ENCODE data around the gene CDX1. TPM values are rescaled to one million over a fixed set of nuclear protein-coding genes. Genes with fewer than 3 reads are reported as not detected.

CDX1 gene
- total and polyA plus RNA-seq, 2 of the 8 experiments (the other 6 are each of a cell fraction or from before 2014, with no cell fraction given) = not detected

DNA sequence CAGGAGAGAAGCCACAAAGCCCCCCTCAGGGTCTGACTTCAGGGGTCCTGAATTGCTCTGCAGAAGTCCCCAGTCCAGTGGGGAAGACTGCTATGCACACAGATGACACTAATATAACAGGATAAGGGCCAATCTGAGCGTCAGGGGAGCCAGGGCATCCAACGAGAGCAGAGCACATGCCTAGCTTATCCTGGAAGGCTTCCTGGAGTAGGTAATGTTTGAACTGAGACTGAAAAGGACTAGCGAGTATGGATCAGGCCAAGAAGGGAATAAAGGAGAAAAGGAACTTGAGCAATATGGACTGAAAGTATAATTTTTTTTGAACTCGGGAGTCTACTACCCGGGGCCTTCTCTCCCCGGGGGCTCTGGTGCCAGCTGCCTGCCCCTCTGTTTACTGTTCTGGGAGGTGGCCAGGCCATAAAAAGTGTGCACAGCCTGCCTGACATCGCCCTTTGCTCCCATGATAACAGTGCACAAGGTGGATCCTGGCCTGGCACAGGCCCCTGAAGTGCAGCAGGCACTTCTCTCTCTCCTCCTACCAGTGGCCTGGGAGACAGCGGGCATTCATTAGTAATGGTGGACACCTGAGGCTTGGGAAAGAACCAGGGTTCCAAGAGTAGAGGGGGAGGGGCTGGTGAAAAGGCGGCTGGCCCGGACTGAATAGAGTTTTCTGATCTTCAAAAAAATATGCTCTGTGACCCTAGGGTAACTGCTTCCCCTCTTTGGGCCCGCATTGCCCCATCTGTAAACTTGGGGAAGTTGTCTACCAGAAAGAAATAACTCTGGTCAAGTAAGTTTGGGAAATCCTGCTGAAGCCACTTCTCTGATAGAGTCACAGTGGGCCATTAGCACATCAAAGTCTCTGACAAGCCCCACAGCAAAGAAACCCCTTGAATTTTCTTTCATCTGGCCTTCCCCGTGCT, 18.7 kb downstream of the CDX1 start:
- Histone ChIP-seq H3K23me2 (ENCODE audit: low read depth, low read length) (peaks cover 4% of the 10 kb centered on the region; the same call in 1 of the 2 replicates), H3K9ac (replicated peaks in 1 of 4; ENCODE audit: extremely low read depth in 1 of 4, low read depth in 3 of 4, low read length in 3 of 4) (no peak overlapping the region), H2BK5ac (ENCODE audit: low read depth, low read length) (no peak overlapping the region), H3K56ac (replicated peaks; ENCODE audit: insufficient read length, low read depth, low read length) (no peak overlapping the region), H3K27ac (ENCODE audit: low read depth, low read length) (no peak overlapping the region), H3K4me1 (replicated peaks in 1 of 4; ENCODE audit: control insufficient read depth in 3 of 4, insufficient read depth in 4 of 4, low read length in 3 of 4) (peaks cover 0 to 19% (median 5%) of the 10 kb centered on the region in 4 experiments; a peak in 6 of 7 replicates), H3K4ac (replicated peaks; ENCODE audit: insufficient read length, low read depth, low read length) (no peak overlapping the region), H2AK5ac (ENCODE audit: low read depth, low read length) (no peak overlapping the region), H4K91ac (replicated peaks; ENCODE audit: insufficient read length, low read length) (no peak overlapping the region), H3K14ac (ENCODE audit: insufficient read length) (no peak overlapping the region), H3K79me1 (ENCODE audit: low read depth, low read length) (no peaks in the 10 kb centered on the region), H3K79me2 (ENCODE audit: control insufficient read depth in 1 of 2, insufficient read depth in 2 of 2, low read length in 2 of 2) (no peaks in the 10 kb centered on the region), H2AFZ (ENCODE audit: low read length) (no peak overlapping the region), H3K18ac (ENCODE audit: extremely low read depth, low read length) (no peak overlapping the region), H2BK20ac (ENCODE audit: low read length) (no peak overlapping the region), H3K36me3 (ENCODE audit: control insufficient read depth in 2 of 4, insufficient read depth in 4 of 4, low read length in 3 of 4) (no peaks in the 10 kb centered on the region), H2BK15ac (ENCODE audit: low read length) (no peak overlapping the region), H3K9me3 (ENCODE audit: insufficient read depth in 2 of 2, low read depth in 1 of 2, low read length in 1 of 2) (no peaks in the 10 kb centered on the region), H2BK120ac (replicated peaks; ENCODE audit: low read depth, low read length) (no peak overlapping the region), H3K27me3 (replicated peaks in 1 of 4; ENCODE audit: control insufficient read depth in 3 of 4, extremely low read depth in 1 of 4, insufficient read depth in 3 of 4, low read length in 3 of 4) (peaks cover 22 to 45% (median 38%) of the 10 kb centered on the region in 4 experiments), H3K4me3 (ENCODE audit: extremely low read depth in 1 of 4, insufficient read depth in 2 of 4, low read depth in 3 of 4, low read length in 4 of 4) (no peak overlapping the region), H4K5ac (ENCODE audit: insufficient read length, low read depth, low read length) (no peak overlapping the region), H2BK12ac (ENCODE audit: low read depth, low read length) (no peak overlapping the region), H4K20me1 (replicated peaks in 1 of 2; ENCODE audit: control insufficient read depth in 1 of 2, insufficient read depth in 2 of 2, low read length in 2 of 2) (peaks cover 1 to 3% of the 10 kb centered on the region in 2 experiments), H3K23ac (ENCODE audit: insufficient read length) (no peak overlapping the region), H3K4me2 (ENCODE audit: insufficient read depth in 1 of 2, low read depth in 2 of 2, low read length in 2 of 2) (no peak overlapping the region), H4K8ac (ENCODE audit: extremely low read depth, insufficient read depth, low read length) (no peak overlapping the region; the same call in 1 of the 2 replicates)
- FAIRE-seq (no peak), DNase-seq (ENCODE audit: low read depth in 1 of 2, low spot score in 2 of 2) (no peak)
- ChIA-PET CTCF (ENCODE audit: partially characterized antibody) (interaction anchor here (0.7 to 23.7 kb wide), 5 partner anchors 10 to 71 kb away, joined by 3 to 406 read pairs (median 206); no protein-coding TSS in a partner anchor), POLR2A (ENCODE audit: partially characterized antibody) (interaction anchor here (1.2 to 1.7 kb wide), 2 partner anchors 26 to 27 kb away, joined by 3 read pairs; no protein-coding TSS in a partner anchor)
- WGBS, 2 experiments (ENCODE audit: extremely low coverage in 1 of 2, insufficient coverage in 1 of 2, insufficient read length in 1 of 2, insufficient replicate concordance in 2 of 2, low coverage in 1 of 2, low lambda C conversion rate in 2 of 2, missing lambda C conversion rate in 1 of 2) = 77% methylated on average over 12 of the region's 12 CpGs; no CpG with 5 or more reads in 1 of the 2 experiments
- TF ChIP-seq ATF3 (IDR thresholded peaks at IDR 0.05; ENCODE audit: insufficient read depth, low read depth, low read length) (no peak), EZH2 (IDR thresholded peaks at IDR 0.05; ENCODE audit: low read depth, low read length, severe bottlenecking) (no peak), RNF2 (IDR thresholded peaks at IDR 0.05; ENCODE audit: borderline replicate concordance, low read depth, low read length, missing control alignments, poor library complexity, severe bottlenecking) (no peak), SP1 (IDR thresholded peaks at IDR 0.05; ENCODE audit: low read depth, low read length) (no peak), TEAD4 (IDR thresholded peaks at IDR 0.05; ENCODE audit: low read depth, low read length) (no peak), EGR1 (IDR thresholded peaks at IDR 0.05; ENCODE audit: borderline replicate concordance, low read depth, low read length) (no peak), E2F6 (IDR thresholded peaks at IDR 0.05) (no peak), GTF2F1 (IDR thresholded peaks at IDR 0.05; ENCODE audit: borderline replicate concordance, low read depth, low read length) (no peak), POLR2AphosphoS5 (IDR thresholded peaks at IDR 0.05; ENCODE audit: low read depth, low read length) (no peak), RFX5 (IDR thresholded peaks at IDR 0.05; ENCODE audit: borderline replicate concordance, low read depth, low read length) (no peak)

Data from H1 (cell line).